Activated CD4-positive, alpha-beta T cell treated with anti-CD3 and anti-CD28 coated beads, Interleukin-10, Interleukin-2, amounts not matched to agents 100 ng/mL and 50 ng/mL, durations not matched to agents 16 hours and 8 hours (primary cell): ENCODE results near the gene FBXO47.
A peak's percentile ranks its signal among the peaks of the same experiment; 100 is the strongest.
"Not testable (repeated sequence)": the region's sequence is repeated elsewhere in the genome, so short reads cannot be mapped to it uniquely, and the experiment has no call there.

Experiments used
- DNase-seq: peaks from one replicate; pipeline ENCODE4 v3.0.0-alpha.2; 2020

FBXO47 gene

DNA sequence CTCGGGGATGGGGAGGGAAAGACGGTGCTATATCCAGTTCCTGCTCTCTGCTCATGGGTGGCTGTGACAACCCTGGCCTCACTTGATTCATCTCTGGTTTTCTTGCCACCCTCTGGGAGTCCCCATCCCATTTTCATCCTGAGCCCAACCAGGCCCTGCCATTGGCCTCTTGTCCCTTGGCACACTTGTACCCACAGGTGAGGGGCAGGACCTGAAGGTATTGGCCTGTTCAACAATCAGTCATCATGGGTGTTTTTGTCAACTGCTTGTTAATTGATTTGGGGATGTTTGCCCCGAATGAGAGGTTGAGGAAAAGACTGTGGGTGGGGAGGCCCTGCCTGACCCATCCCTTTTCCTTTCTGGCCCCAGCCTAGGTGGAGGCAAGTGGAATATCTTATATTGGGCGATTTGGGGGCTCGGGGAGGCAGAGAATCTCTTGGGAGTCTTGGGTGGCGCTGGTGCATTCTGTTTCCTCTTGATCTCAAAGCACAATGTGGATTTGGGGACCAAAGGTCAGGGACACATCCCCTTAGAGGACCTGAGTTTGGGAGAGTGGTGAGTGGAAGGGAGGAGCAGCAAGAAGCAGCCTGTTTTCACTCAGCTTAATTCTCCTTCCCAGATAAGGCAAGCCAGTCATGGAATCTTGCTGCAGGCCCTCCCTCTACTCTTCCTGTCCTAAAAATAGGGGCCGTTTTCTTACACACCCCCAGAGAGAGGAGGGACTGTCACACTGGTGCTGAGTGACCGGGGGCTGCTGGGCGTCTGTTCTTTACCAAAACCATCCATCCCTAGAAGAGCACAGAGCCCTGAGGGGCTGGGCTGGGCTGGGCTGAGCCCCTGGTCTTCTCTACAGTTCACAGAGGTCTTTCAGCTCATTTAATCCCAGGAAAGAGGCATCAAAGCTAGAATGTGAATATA lies 46.6 kb downstream of the FBXO47 start:
- no peak for DNase-seq

DNA sequence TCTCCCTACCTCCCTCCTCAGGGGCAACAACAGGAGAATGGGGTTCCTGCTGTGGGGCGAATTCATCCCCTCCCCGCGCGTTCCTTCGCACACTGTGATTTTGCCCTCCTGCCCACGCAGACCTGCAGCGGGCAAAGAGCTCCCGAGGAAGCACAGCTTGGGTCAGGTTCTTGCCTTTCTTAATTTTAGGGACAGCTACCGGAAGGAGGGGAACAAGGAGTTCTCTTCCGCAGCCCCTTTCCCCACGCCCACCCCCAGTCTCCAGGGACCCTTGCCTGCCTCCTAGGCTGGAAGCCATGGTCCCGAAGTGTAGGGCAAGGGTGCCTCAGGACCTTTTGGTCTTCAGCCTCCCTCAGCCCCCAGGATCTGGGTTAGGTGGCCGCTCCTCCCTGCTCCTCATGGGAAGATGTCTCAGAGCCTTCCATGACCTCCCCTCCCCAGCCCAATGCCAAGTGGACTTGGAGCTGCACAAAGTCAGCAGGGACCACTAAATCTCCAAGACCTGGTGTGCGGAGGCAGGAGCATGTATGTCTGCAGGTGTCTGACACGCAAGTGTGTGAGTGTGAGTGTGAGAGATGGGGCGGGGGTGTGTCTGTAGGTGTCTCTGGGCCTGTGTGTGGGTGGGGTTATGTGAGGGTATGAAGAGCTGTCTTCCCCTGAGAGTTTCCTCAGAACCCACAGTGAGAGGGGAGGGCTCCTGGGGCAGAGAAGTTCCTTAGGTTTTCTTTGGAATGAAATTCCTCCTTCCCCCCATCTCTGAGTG lies 47.7 kb downstream of the FBXO47 start:
- no peak for DNase-seq

DNA sequence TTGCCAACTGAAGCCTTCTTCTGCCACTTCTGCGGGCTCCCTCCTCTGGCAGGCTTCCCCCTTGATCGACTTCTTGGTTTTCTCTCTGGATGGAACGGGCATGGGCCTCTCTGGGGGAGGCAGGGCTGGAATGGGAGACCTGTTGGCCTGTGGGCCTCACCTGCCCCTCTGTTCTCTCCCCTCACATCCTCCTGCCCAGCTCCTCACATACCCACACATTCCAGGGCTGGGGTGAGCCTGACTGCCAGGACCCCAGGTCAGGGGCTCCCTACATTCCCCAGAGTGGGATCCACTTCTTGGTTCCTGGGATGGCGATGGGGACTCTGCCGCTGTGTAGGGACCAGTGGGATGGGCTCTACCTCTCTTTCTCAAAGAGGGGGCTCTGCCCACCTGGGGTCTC lies 48.3 kb downstream of the FBXO47 start:
- DNase-seq = no peak

DNA sequence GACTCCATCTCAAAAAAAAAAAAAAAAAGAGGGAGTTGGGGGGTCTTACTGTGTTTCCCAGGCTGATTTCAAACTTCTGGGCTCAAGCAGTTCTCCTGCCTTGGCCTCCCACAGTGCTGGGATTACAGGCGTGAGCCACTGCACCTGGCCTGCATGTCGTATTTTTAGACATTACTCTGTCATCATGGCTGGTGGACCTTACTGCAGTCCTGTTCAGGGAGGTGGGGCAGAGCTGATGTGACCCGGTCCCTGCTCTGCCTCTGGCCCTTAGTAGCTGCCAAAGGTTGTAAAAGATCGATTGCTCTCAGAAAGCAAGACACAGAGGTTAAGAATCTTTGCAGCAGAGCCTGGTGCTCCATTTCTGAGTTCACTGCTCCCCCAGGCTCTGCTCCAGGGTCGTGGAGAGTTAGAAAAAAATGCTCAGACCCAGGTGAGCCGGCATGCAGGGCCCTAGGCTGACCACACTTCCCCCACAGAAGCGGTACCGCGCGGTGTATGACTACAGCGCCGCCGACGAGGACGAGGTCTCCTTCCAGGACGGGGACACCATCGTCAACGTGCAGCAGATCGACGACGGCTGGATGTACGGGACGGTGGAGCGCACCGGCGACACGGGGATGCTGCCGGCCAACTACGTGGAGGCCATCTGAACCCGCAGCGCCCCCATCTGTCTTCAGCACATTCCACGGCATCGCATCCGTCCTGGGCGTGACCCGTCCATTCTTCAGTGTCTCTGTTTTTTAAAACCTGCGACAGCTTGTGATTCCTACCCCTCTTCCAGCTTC lies 48.9 kb downstream of the FBXO47 start:
- DNase-seq = no peak

DNA sequence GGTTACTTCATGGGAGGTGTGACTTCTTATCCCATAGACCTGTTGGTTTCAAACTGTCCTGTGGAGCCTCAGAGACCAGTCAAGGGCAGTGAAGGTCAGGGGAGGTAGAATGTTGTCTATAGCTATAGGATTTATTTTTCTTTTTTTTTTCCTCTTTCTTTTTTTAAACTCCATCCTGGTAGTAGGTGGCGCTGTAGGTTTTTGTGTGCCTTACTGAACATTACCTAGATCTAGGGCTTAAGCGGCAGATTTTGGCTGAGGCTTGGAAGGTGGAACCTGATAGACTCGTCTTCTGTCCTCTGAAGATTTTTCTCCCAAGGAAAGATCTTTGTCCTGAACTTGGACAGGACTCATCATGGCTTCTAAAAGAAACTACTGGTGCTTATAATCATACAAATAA lies 49.9 kb downstream of the FBXO47 start:
- DNase-seq = no peak

DNA sequence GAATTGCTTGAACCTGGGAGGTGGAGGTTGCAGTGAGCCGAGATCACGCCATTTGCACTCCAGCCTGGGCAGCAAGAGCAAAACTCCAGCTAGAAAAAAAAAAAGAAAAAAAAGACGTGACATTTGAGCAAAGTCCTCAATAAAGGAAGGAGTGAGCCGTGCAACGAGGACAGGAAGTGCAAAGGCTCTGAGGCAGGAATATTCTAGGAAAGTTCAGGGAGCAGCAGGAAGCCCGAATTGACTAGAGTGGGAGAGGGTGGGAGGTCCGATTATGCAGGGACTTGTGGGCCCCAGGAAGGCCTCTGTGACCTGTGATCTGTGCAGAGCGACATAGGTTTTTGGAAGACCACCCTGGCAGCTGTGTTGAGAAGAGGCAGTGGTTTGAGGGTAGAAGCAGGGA lies 50.4 kb downstream of the FBXO47 start:
- no peak for DNase-seq

DNA sequence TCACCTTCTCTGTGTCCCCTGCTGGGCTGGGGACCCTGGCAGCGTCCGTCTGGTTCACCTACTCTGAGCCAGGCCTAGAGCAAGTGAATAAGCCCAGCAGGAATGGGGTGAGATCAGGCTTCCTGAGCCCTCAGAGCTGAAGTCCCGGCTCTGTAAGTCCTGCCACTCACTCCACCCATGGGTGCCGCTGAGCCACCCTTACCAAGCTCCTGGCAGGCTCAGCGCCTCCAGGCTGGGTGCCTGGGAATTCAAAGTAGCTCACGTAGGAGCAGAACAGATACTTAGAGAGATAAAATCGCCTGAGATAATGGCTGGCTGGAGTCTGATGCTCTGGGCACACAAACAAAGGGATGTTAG lies 51.6 kb downstream of the FBXO47 start:
- DNase-seq = no peak

DNA sequence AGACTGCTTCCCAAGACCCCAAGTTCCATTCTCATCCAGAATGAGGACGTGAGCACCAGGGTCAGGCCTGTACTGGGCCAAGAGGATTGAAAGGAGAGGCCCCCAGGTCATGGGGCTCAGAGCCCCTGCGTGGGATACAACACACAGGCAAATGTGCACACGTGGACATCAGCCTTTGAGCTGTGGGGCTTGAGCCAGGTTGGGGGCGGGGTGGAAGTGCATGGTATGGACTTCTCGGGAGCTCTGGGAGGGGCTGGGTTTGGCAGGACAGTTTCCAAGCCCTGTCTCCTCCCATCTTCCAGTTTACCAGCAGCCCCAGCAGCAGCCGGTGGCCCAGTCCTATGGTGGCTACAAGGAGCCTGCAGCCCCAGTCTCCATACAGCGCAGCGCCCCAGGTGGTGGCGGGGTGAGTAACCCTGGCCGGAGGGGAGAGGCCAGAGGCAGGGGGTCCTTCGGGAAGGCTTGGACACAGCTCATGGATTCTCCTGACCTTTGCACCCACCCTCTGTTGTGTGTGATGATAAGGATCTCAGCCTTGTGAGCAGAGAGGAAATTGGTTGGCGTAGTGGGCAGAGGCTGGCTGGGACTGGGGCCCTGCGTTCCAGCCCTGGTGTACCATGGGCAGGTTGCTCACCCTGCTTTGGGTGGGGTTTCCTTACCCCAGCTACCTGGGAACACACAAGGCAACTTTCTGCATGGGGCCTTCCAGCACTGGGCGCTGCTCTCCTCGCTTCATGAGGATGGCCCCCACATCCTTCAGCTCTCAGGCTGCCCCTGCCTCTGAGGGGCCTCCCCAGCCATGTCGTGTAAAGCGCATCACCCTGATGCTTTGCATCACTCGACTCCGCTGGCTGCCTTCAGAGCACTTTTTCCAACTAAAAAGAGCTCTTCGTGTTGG lies 52.2 kb downstream of the FBXO47 start:
- no peak for DNase-seq

DNA sequence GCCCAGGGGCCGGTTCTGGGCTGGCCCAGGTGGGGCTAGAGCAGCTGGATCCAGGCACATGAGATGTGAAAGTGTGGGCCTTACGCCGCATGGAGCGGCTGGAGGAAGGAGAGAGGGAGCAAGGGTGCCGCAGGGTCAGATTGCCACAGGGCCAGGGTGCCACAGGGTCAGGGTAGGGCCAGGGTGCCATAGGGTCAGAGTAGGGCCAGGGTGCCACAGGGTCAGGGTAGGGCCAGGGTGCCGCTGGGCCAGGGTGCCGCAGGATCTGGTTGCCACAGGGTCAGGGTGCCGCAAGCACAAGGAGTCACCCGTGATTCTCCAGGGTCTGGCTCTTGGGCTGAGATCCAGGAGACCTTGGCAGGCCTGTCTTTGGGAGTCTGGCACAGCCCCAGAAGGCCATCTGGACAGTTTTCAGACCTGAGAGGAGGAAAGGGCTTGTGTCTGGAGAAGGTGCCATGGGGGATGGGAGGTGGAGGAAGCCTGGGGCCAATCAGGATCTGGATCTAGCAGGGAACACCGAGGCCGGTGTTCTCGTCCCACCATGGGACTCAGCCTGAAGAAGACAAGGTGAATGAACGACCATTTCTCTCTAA lies 54.9 kb downstream of the FBXO47 start:
- no peak for DNase-seq

DNA sequence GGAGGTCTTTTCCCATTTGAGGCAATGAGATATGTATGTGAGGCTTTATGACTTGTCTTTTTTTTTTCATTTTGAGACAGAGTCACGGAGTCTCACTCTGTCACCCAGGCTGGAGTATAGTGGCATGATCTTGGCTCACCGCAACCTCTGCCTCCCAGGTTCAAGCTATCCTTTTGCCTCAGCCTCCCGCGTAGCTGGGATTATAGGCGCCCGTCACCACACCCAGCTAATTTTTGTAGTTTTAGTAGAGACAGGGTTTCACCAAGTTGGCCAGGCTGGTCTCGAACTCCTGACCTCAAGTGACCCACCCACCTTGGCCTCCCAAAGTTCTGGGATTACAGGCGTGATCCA lies 55.5 kb downstream of the FBXO47 start:
- not testable (repeated sequence) for DNase-seq

DNA sequence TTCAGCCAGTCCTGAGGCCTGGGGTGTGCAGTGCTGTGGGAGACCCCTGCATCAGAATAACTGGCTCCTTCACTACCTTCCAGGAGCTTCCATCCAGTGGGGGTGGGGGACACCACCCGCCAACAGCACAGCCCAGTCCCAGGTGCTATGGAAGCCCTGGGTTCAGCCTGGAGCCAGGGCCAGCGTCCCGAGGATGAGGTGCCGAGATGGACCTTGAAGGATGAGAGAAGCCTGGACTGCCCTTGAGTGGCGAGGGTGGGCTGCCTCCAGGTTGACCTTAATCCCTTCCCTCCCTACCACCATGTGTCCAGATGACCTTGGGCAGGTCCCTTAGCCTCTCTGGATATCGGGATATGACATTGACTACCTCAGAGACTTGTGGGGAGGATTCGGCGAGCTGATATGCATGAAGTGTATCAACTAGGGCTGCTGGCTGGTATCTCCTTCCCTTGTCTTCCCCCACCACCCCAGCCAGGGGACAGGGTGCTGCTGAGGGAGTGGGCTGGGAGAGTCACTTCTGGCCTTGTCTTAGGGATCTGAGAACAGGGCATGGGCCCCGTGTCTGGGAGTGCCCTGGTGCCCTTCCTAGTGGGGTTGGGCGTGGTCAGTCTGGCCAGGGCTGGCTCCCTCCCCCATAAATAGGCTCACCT lies 56.0 kb downstream of the FBXO47 start:
- no peak for DNase-seq

DNA sequence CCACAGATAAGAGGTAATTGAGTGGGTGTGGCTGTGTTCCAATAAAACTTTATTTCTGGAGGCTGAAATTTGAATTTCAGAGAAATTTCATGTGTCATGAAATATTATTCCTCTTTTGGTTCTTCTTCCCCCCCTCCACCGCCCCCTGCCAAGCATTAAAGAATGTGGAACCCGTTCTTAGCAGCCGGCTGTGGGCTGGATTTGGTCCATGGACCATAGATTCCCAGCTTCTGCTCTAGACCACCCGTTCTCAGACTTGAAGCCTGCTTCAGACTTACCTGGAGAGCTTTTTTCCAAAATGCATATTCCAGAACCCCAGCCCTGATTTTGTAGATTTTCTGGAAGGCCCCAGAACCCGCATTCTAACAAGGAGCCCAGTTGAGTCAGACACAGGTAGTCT lies 56.9 kb downstream of the FBXO47 start:
- DNase-seq = no peak

DNA sequence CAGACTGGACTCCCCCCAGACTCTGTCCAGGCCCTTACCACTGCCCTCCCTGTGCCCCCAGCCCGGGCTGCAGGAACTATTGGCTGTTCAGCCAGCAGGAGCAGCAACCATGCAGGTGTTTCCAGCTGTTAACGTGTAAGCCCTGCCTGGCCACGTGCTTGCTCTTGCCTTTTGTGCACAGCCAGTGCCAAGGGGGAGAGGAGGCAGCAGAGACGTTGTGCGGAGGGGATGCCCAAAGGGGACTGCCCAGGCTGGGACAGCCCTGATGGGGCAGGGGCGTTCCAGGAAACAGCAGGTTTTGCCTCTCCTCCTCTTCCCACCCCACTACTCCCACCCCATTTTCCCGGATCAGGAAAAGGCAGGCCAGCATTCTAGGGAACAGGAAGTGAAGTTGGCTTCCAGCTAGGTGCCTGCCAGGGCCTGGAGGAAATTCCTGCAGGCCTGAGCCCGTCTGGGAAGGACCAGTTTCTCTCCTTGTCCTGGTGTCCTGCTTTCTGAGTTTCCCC lies 58.5 kb downstream of the FBXO47 start:
- DNase-seq = no peak

DNA sequence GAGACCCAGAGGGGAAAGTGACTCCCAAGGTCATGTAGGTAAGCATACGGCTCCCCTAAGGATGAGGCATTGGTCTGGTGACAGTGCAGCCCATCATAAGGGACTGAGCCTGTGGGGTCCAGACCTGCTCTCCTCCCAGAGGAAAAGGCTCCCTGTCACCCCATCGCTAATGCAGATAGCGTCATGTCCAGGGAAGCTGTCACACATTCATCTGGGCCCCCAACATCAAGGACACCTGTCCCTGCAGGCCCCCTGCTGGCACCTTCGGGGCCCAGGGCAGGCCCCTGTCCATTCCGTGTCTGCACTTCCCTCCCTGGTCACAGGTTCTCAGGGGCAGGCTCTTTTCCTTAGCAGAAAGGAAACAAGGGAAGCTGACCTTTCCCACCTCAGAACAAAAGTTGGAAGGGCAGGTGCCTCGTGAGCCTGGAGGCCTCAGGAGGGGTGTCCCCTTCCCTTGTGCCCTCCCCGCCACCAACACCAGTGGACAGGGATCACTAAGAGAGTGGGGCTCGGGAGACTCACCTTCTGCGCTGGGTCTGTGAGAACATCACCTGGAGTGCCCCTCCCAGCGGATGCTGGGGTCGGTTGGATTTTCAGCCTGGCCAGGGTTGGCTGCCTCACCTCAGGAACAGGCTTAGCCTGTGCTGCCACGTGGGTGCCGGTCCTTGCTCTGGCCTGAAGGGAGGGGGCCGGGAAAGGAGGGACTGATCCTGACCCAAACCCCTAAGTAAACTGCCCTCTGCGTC lies 59.1 kb downstream of the FBXO47 start:
- no peak for DNase-seq

DNA sequence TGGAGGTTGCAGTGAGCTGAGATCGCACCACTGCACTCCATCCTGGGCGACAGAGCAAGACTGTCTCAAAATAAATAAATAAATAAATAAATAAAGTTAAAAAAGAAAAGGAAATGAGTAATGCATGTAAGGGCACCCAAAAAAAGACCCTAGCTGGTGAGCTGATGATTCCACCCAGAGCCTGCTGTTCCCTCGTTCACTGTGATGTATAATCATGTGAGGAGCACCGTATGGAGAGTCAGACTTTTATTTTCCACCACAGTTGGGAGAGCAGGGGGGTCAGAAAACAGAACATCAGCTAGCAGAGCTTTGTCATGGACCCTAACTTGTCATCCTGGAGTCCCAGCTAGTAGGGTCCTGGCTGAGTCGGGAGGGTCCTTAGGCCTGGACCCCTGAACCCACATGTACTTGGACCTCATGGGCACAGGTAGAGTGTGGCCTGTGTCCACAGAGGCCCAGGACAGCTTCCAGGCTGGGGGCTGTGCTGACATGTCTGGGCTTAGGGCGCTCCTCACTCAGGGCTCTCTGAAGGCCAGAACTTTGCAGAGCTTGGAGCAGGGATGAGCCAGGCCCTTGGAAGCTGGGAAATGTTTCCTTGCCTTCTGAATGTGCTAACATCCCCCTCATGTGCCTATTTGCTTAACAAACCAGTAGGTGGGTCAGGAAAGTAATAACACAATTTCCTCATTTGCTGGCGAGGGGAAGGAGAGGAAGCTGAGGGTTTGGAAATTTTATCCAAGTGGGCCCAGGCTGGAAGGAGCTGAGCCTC lies 60.6 kb downstream of the FBXO47 start:
- DNase-seq = no peak

DNA sequence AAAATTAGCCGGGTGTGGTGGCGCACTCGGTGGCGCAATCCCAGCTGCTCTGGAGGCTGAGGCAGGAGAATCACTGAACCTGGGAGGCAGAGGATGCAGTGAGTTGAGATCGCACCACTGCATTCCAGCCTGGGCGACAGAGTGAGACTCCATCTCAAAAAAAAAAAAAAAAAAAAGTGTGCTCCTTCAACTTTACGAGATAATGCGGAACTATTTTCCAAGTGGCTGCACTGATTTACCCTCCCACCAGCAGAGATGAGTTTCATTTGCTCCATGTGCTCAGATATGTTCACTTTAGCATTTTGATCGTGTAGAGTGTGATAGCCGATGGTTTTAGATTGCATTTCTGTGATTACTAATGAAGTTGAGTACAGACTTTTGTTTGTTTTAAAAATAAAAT lies 61.8 kb downstream of the FBXO47 start:
- no peak for DNase-seq

DNA sequence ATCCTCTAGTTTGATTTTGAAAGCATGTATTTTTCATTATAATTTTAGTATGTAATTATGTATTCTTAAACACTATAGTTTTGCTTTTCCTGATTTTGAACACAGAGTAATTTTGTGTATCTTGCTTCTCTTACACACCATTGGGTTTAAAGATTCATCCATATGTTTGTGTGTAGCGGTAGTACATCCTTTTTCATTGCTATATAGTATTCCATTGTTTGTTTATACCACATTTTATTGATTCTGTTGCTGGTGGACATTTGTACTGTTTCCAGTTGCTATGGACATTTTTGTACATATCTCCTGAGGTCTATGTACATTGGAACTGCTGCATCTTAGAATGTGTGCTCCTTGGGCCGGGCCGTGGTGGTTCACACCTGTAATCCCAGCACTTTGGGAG lies 62.3 kb downstream of the FBXO47 start:
- no peak for DNase-seq

DNA sequence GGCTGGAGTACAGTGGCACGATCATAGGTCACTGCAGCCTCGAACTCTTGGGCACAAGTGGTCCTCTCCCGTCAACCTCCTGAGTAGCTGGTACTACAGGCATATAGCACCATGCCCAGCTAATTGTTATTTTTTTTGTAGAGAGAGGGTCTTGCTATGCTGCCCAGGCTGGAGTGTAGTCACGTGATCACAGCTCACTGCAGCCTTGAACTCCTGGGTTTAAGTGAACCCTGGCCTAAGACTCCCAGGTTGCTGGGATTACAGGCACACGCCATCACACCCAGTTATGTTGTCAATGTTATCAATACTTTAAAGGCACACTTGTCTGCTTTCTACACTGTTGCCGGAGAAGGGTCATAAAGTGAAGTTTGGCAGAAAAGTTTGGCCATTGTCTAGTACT lies 63.8 kb downstream of the FBXO47 start:
- DNase-seq = no peak

DNA sequence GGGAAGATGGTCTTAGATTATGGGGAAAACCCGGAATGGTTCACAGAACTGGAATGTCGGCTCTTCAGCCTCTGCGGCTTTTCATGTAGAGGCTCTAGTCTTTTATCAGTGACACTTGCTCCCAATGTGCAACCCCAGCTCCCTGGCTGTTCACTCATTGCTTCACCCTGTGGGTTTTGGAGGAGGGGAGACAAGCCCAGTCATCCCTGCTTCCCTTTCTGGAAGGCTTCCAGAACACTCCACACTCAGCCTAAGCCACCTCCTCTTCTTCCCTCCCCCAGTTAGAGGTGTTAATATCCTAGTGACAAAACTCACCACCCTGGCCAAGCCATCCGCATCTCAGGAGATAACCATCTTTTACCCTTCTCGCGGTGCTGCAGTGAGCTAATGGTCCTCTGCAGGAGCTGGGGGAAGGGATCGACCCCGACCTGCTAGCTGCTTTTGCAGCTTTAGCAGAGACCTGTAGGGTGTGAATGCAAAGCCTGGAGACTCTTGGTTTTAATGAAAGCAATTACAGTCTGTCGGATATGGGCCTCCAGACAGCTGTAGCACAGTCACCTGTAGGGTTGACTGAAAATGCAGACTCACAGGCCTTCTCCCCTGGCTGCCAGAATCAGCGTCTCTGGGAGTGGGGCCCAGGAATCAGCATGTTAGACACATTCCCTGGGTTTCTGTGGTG lies 66.1 kb downstream of the FBXO47 start:
- DNase-seq = peak; percentile 65
